ENCODE data around the gene ABHD15. TPM values are rescaled to one million over a fixed set of nuclear protein-coding genes. Genes with fewer than 3 reads are reported as not detected.

Gene ABHD15
- total and polyA plus RNA-seq, 9 of the 15 experiments (the other 6 are each of a cell fraction or from before 2014, with no cell fraction given), result 0.85 to 4.2 (median 2.1) TPM

GRCh38 chr17:29591146-29591736 is 24.4 kb upstream of the ABHD15 start (continued):
- peak in 1 of 2 experiments; percentile 8; a peak in 1 of 4 replicates for TF ChIP-seq SIN3A (IDR thresholded peaks at IDR 0.05; ENCODE audit: borderline replicate concordance in 2 of 2, control insufficient read depth in 1 of 2, low read depth in 2 of 2, low read length in 2 of 2)
- TF ChIP-seq FOXJ3 (CRISPR knock-in tag; IDR thresholded peaks at IDR 0.05), result no peak
- peak in 1 of 2 experiments; percentile 21; a peak in 1 of 4 replicates for TF ChIP-seq NRF1 (conservative IDR thresholded peaks at IDR 0.05 in 1 of 2, IDR thresholded peaks at IDR 0.05 in 1 of 2)
- TF ChIP-seq ZNF707 (CRISPR knock-in tag; conservative IDR thresholded peaks at IDR 0.05), result no peak
- no peak for TF ChIP-seq ZNF431 (CRISPR knock-in tag; IDR thresholded peaks at IDR 0.05)
- TF ChIP-seq PTRF (tag; IDR thresholded peaks at IDR 0.05), result no peak
- no peak for TF ChIP-seq KAT7 (CRISPR knock-in tag; IDR thresholded peaks at IDR 0.05; ENCODE audit: borderline replicate concordance)
- TF ChIP-seq NFRKB (IDR thresholded peaks at IDR 0.05; ENCODE audit: low read depth), result no peak
- TF ChIP-seq KHSRP (IDR thresholded peaks at IDR 0.05), result no peak
- TF ChIP-seq PHF21A (IDR thresholded peaks at IDR 0.05; ENCODE audit: borderline replicate concordance, low read depth), result no peak
- TF ChIP-seq ZZZ3 (IDR thresholded peaks at IDR 0.05), result no peak
- TF ChIP-seq ARID2 (IDR thresholded peaks at IDR 0.05), result no peak
- no peak for TF ChIP-seq JUND (IDR thresholded peaks at IDR 0.05; ENCODE audit: borderline replicate concordance, low read depth, low read length)
- no peak for TF ChIP-seq JUND (tag; IDR thresholded peaks at IDR 0.05; ENCODE audit: borderline replicate concordance, low read depth, low read length)
- TF ChIP-seq TBP (optimal IDR thresholded peaks at IDR 0.05; ENCODE audit: low read depth, low read length), result no peak
- TF ChIP-seq MEF2D (tag; conservative IDR thresholded peaks at IDR 0.05; ENCODE audit: low read depth), result no peak
